PC-9 (cell line): ENCODE results near the gene DDIT4L.

Experiments
- CTCF ChIP-seq: fragments of 200-600 bp; sonication (generic); conservative IDR thresholded peaks from 2 replicates; pipeline ENCODE4 v1.6.1; 2017; ENCODE audit warnings: mixed run types, antibody characterized with exemption, mild to moderate bottlenecking, moderate library complexity
- EZH2 ChIP-seq: fragments of 200-600 bp; sonication (generic); IDR thresholded peaks from 2 replicates; pipeline ENCODE4 v1.8.0; 2017; ENCODE audit warnings: antibody characterized with exemption, low read depth

- TF ChIP-seq CTCF (no peak), EZH2 (no peak)
Measured at GRCh38 chr4:100149190-100149589, 41.1 kb downstream of the DDIT4L start.
